T-helper 17 cell (primary cell): Measurements from ENCODE around the gene PCNX3. TPM values are rescaled to one million over a fixed set of nuclear protein-coding genes. Genes with fewer than 3 reads are reported as not detected.

Experiments used
- ATAC-seq: fragments of 150-1000 bp; cut with Tn5 transposase; 2 replicates; pipeline ENCODE4 v1.10.0; 2021; ENCODE audit warnings: mild to moderate bottlenecking, moderate library complexity
- DNase-seq, 3 donors: peaks; one replicate each; pipeline versions ENCODE4 v3.0.0 to v3.0.0-alpha.2; 2020 to 2021
- H3K9me3 ChIP-seq: one replicate; pipeline ENCODE4 v1.7.0; 2013; ENCODE audit warnings: low read length, mild to moderate bottlenecking; ENCODE audit not compliant: control insufficient read depth, poor library complexity, severe bottlenecking
- H3K27ac Mint-ChIP-seq: one replicate; pipeline ENCODE4 v1.8.0; 2022; ENCODE audit warnings: mild to moderate bottlenecking, moderate library complexity, mixed read lengths
- H3K27me3 Mint-ChIP-seq: one replicate; pipeline ENCODE4 v1.8.0; 2022; ENCODE audit warnings: mixed read lengths
- H3K36me3 Mint-ChIP-seq: one replicate; pipeline ENCODE4 v1.8.0; 2022; ENCODE audit warnings: low read depth, mixed read lengths
- H3K4me1 Mint-ChIP-seq: one replicate; pipeline ENCODE4 v1.8.0; 2022; ENCODE audit warnings: mild to moderate bottlenecking, mixed read lengths
- H3K4me3 Mint-ChIP-seq: one replicate; pipeline ENCODE4 v1.8.0; 2022; ENCODE audit warnings: mild to moderate bottlenecking, moderate library complexity, mixed read lengths
- total RNA-seq, 4 donors: library from RNA in 2 of 4; stranded (reverse) in 2 of 4; gene quantifications; one replicate each; pipeline ENCODE4 v1.2.3 and lab custom pipeline; 2022 to 2026

PCNX3 gene
- total RNA-seq, 2 donors from 2014 or later = 56.0 to 60.5 TPM

DNA sequence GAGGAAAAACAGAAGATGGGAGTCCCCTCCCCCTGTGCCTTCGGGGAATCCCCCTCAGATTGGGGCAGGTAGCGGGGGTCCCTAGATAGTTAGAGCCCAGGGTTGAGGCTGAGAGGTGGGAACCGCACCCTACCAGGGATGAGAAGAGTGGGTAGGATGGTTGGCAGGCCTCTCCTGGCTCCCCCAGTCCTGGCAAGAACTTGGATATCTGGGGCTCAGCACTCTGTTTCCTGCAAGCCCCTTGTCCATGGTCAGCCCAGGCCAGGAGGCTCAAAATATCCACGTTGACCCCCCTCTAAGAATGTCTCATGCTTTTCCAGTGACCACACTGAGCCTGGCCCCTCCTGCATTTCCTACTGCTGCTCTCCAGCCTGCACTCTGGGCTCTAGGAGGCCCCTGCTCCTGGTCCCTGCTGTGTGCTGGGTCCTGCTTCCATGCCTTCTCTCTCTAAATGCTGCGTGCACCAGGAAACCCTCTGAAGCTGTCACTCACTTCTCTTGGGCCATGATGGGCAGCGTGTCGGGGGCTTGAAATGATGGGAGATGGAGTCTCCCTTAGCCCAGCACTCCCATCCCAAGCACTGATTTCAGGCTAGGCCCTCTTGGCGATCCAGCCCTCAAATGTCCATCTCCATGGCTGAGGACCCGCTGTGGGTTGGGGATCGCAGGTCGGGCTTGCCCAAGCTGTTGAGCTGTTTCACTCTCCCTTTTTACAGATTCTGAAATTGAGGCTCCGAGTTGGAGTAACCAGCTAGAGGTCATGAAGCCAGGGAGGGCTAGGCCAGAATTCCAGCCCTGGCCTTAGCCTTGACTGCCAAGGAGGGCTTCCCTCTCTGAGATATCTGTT is 3.6 kb upstream of the PCNX3 start:
- Mint-ChIP-seq H3K4me3 (peak overlapping the region; percentile 98), H3K36me3 (peaks cover 3% of the 10 kb centered on the region), H3K27ac (peak overlapping the region; percentile 94), H3K4me1 (peaks cover 39% of the 10 kb centered on the region), H3K27me3 (no peaks in the 10 kb centered on the region)
- no peak for ATAC-seq
- DNase-seq = no peak
- H3K9me3 ChIP-seq = no peaks in the 10 kb centered on the region

DNA sequence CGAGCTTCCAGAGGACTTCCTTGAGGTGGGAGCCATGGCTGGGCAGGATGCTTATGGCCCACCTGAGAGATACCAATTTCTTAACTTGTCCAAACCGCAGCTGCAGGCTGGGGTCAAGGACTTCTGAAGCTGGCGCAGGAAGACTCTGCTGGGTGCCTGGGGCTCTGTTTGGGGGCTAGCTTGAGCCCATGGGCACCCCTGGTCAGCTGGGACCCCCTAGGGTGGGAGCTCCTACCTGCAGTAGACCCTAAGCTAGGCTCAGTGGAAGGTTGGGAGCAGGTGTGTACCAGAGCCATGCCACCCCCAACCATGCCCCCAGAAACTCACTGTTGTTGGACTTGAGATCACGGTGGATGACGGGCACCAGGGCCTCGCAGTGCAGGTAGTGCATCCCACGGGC is 2.9 kb upstream of the PCNX3 start:
- peak overlapping the region; percentile 94 for H3K27ac Mint-ChIP-seq
- H3K4me3 Mint-ChIP-seq = peak overlapping the region; percentile 98
- no peaks in the 10 kb centered on the region for H3K27me3 Mint-ChIP-seq
- H3K4me1 Mint-ChIP-seq = peaks cover 42% of the 10 kb centered on the region
- peaks cover 3% of the 10 kb centered on the region for H3K36me3 Mint-ChIP-seq
- DNase-seq = no peak
- ATAC-seq = no peak
- no peaks in the 10 kb centered on the region for H3K9me3 ChIP-seq

DNA sequence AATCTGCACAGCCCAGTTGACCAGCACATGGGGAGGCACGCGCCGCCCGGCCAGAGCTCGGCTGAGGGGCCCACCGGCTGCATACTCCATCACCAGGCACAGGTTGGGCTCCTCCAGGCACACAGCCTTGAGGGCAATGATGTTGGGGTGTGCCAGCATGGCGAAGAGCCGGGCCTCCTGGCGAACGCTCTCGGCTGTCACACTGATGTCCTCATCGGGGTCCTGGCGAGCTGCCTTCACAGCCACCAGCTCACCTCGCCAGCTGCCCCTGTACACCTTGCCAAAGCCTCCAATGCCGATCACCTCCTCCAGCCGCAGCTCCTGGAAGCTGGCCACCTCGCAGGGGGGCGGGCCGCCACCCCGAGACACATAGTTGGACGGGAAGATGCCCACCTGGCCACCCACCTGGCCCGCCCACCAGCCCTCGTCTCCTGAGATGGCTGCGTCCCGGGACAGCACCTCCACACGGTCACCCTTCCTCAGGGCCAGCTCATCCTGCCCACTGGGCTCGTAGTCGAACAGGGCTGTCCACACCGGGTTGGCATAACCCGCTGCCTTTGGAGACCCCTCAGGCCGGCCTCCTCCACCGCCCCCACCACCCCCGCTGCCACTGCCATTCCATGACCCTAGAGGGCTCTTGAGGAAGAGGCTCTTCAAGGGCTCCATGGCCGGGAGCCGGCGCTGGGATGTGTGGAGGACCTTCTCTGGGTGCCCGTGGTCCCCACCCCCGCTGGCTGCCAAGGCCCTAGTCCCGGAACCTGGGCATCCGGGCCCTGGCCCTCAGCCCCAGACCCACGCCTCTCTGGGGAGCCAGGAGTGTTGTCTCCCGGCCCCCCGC is 2.3 kb upstream of the PCNX3 start:
- DNase-seq = no peak
- no peak for ATAC-seq
- Mint-ChIP-seq H3K27ac (peak overlapping the region; percentile 98), H3K36me3 (peaks cover 3% of the 10 kb centered on the region), H3K4me1 (peaks cover 44% of the 10 kb centered on the region), H3K4me3 (peak overlapping the region; percentile 98), H3K27me3 (no peaks in the 10 kb centered on the region)
- H3K9me3 ChIP-seq = no peaks in the 10 kb centered on the region

DNA sequence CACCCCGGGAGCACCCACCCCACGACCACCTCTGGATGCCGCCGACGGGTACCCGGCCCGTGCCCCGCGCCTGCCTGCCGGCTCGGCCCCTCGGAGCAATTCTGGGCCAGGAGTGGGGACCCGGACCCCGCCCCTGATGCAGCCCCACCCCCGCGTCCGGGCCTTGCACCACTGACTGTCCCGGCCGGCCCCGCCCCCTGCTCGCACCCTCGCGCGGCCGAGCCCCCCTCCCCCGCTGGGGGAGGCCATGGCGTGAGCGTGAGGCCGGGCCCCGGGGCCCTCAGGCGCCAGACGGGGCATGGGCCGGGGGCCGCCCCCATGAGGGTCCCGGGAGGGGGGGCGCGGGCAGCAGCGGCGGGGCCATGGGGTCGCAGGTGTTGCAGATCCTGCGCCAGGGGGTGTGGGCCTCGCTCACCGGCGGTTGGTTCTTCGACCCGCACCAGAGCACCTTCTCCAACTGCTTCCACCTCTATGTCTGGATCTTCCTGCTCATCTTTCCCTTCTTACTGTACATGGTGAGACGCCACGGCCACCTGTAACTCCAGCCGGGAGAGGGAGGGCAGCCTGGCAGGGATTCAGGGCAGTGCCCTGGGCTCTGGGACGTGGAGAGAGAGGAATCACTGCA is 486 bp downstream of the PCNX3 start:
- H3K27ac Mint-ChIP-seq = peak overlapping the region; percentile 98
- ATAC-seq (no peak), DNase-seq (no peak)
- no peaks in the 10 kb centered on the region for H3K9me3 ChIP-seq
- peaks cover 3% of the 10 kb centered on the region for H3K36me3 Mint-ChIP-seq
- H3K27me3 Mint-ChIP-seq = no peaks in the 10 kb centered on the region
- H3K4me3 Mint-ChIP-seq = peak overlapping the region; percentile 98
- peaks cover 27% of the 10 kb centered on the region for H3K4me1 Mint-ChIP-seq

DNA sequence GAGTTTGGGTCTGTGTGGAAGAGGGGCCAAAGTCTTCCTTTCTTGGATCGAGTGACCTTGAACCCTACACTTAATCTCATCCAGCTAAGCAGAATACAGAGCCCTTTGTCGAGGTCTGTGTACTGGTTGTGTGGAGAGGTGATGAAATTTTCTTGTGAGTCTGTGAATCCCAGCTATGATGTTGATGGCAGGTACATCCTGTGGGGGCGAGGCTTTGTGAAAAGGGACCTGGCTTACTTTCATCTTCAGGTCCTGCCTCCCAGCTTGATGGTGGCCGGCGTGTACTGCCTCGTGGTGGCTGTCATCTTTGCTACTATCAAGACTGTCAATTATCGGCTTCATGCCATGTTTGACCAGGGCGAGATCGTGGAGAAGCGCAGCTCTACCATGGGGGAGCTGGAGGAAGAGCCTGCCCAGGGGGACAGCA is 1.0 kb downstream of the PCNX3 start:
- no peaks in the 10 kb centered on the region for H3K27me3 Mint-ChIP-seq
- DNase-seq = no peak
- H3K9me3 ChIP-seq = no peaks in the 10 kb centered on the region
- peaks cover 3% of the 10 kb centered on the region for H3K36me3 Mint-ChIP-seq
- ATAC-seq = no peak
- peak overlapping the region; percentile 92 for H3K27ac Mint-ChIP-seq
- H3K4me3 Mint-ChIP-seq = peak overlapping the region; percentile 94
- peaks cover 27% of the 10 kb centered on the region for H3K4me1 Mint-ChIP-seq

- H3K4me3 Mint-ChIP-seq = peak overlapping the region; percentile 94
- H3K27ac Mint-ChIP-seq = peak overlapping the region; percentile 92
- peaks cover 3% of the 10 kb centered on the region for H3K36me3 Mint-ChIP-seq
- ATAC-seq (no peak), DNase-seq (no peak)
- H3K27me3 Mint-ChIP-seq = no peaks in the 10 kb centered on the region
- H3K4me1 Mint-ChIP-seq = peaks cover 24% of the 10 kb centered on the region
- no peaks in the 10 kb centered on the region for H3K9me3 ChIP-seq
Observed at GRCh38 chr11:65617136-65617850, 1.7 kb downstream of the PCNX3 start.

DNA sequence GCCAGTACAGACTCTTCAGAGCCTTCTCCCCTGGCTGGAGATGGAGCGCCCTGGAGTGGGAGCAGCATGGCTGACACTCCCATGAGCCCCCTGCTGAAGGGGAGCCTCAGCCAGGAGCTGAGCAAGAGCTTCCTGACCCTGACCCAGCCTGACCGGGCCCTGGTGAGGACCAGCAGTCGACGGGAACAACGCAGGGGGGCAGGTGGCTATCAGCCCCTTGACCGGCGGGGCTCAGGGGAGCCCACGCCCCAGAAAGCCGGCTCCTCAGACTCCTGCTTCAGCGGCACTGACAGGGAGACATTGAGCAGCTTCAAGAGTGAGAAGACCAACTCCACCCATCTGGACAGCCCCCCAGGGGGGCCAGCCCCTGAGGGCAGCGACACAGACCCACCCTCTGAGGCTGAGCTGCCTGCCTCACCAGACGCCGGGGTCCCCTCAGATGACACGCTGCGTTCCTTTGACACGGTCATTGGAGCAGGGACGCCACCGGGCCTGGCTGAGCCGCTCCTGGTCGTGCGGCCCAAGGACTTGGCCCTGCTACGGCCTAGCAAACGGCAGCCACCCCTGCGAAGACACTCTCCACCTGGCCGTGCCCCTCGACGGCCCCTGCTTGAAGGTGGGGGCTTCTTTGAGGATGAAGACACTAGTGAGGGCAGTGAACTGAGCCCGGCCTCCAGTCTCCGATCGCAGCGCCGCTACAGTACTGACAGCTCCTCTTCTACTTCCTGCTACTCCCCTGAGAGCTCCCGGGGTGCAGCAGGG is 2.6 kb downstream of the PCNX3 start:
- H3K36me3 Mint-ChIP-seq = peaks cover 3% of the 10 kb centered on the region
- DNase-seq (no peak), ATAC-seq (no peak)
- H3K27ac Mint-ChIP-seq = no peak overlapping the region
- H3K4me3 Mint-ChIP-seq = no peak overlapping the region
- peaks cover 23% of the 10 kb centered on the region for H3K4me1 Mint-ChIP-seq
- H3K9me3 ChIP-seq = no peaks in the 10 kb centered on the region
- no peaks in the 10 kb centered on the region for H3K27me3 Mint-ChIP-seq

- Mint-ChIP-seq H3K27me3 (no peaks in the 10 kb centered on the region), H3K27ac (no peak overlapping the region), H3K4me3 (no peak overlapping the region), H3K4me1 (peaks cover 21% of the 10 kb centered on the region), H3K36me3 (peaks cover 3% of the 10 kb centered on the region)
- H3K9me3 ChIP-seq = no peaks in the 10 kb centered on the region
- DNase-seq (no peak), ATAC-seq (no peak)
Observed at GRCh38 chr11:65618763-65619162, 3.2 kb downstream of the PCNX3 start.

DNA sequence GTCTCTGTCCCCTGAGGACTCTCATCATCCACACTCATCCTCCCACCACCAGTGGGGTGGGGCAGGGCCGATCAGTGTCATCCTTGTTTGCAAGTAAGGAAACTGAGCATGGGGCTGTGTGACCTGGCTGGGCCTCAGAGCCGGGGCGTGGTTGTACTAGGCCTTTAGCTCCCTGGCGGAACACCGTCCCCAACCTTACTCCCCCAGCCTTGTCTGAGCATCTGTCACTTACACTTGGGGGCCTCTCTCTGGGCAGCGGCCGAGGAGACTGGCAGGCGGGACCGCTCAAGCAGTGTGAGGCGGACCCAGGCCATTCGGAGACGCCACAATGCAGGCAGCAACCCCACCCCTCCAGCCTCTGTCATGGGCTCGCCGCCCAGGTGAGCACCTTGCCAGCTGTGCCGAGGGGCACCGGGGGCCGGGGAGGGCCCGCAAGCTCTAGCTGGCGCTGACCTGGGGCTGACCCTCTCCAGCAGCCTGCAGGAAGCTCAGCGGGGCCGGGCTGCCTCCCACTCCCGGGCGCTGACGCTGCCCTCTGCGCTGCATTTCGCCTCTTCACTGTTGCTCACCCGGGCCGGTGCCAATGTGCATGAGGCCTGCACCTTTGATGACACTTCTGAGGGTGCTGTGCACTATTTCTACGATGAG is 3.8 kb downstream of the PCNX3 start:
- Mint-ChIP-seq H3K27me3 (no peaks in the 10 kb centered on the region), H3K4me1 (peaks cover 21% of the 10 kb centered on the region), H3K4me3 (no peak overlapping the region), H3K36me3 (peaks cover 3% of the 10 kb centered on the region), H3K27ac (peak overlapping the region; percentile 53)
- ATAC-seq = no peak
- no peaks in the 10 kb centered on the region for H3K9me3 ChIP-seq
- DNase-seq = no peak

- Mint-ChIP-seq H3K27ac (no peak overlapping the region), H3K27me3 (no peaks in the 10 kb centered on the region), H3K36me3 (peaks cover 3% of the 10 kb centered on the region), H3K4me1 (peaks cover 21% of the 10 kb centered on the region), H3K4me3 (no peak overlapping the region)
- ATAC-seq (no peak), DNase-seq (no peak)
- H3K9me3 ChIP-seq = no peaks in the 10 kb centered on the region
Observed at GRCh38 chr11:65620666-65621065, 5.1 kb downstream of the PCNX3 start.

DNA sequence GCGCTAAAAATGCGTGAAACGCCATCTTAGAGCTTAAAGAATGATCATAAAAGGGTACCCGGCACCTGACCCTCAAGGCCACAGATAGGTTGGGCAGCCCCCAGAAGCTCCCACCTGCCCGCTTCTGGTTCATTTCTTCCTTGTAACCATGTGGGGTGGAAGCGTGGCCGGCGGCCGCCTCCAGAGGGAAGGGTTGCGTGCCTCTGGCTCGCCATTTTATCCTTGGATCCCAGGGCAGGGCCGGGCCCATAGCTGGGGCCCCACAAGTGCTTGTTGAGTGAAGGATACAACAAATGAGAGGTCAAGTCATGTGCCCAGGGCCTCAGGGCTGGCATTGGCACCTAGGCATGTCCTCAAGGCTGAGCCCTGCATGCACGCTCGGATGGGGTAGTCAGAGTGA is 5.9 kb downstream of the PCNX3 start:
- peaks cover 3% of the 10 kb centered on the region for H3K36me3 Mint-ChIP-seq
- ATAC-seq = no peak
- peaks cover 21% of the 10 kb centered on the region for H3K4me1 Mint-ChIP-seq
- H3K27me3 Mint-ChIP-seq = no peaks in the 10 kb centered on the region
- no peak for DNase-seq
- H3K9me3 ChIP-seq = no peaks in the 10 kb centered on the region
- H3K27ac Mint-ChIP-seq = peak overlapping the region; percentile 67
- H3K4me3 Mint-ChIP-seq = no peak overlapping the region

- H3K4me3 Mint-ChIP-seq = no peak overlapping the region
- no peaks in the 10 kb centered on the region for H3K9me3 ChIP-seq
- DNase-seq (no peak), ATAC-seq (no peak)
- peak overlapping the region; percentile 67 for H3K27ac Mint-ChIP-seq
- no peaks in the 10 kb centered on the region for H3K27me3 Mint-ChIP-seq
- H3K36me3 Mint-ChIP-seq = no peaks in the 10 kb centered on the region
- peaks cover 16% of the 10 kb centered on the region for H3K4me1 Mint-ChIP-seq
Observed at GRCh38 chr11:65622011-65622410, 6.4 kb downstream of the PCNX3 start.
